ENCODE measurements around the gene LRRIQ3. TPM values are rescaled to one million over a fixed set of nuclear protein-coding genes. Genes with fewer than 3 reads are reported as not detected.

Gene LRRIQ3
- total RNA-seq, 1 experiment from 2014 or later = 0.63 TPM

DNA sequence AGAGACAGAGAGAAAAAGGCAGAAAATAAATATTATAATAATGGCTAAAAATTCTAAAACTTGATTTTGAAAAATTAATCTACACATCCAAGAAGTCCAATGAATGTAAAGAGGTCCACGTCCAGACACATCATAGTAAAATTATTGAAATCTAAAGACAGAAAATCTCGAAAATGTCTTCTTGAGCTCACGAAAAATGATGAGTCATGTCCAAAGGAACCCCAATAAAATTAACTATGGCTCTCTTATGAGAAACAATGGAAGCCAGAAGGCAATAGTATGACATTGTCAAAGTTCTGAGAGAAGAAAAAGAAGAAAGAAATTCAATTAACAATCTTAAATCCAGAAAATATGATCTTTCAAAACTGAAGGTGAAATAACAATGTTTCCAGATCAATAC is 84.6 kb downstream of the LRRIQ3 start:
- no TSS peak for BruUV-seq (replicated peaks)
- no peaks in the 10 kb centered on the region for H3K27me3 Mint-ChIP-seq (ENCODE audit: insufficient read depth, unreplicated experiment)
- no peaks in the 10 kb centered on the region for H3K9me3 Mint-ChIP-seq (ENCODE audit: unreplicated experiment)
- no peak for DNase-seq (ENCODE audit: unreplicated experiment)
- CTCF ChIA-PET = no interaction called here
- intact Hi-C loops (cut with micrococcal nuclease) = no loop called here
- POLR2A ChIA-PET = no interaction called here
- H3K27ac Mint-ChIP-seq (ENCODE audit: low read depth, unreplicated experiment) = no peak overlapping the region
- peaks cover 5% of the 10 kb centered on the region for H3K4me1 Mint-ChIP-seq (ENCODE audit: insufficient read depth, unreplicated experiment)
- H3K4me3 Mint-ChIP-seq (ENCODE audit: unreplicated experiment) = no peak overlapping the region
- TF ChIP-seq, protein P1, sequence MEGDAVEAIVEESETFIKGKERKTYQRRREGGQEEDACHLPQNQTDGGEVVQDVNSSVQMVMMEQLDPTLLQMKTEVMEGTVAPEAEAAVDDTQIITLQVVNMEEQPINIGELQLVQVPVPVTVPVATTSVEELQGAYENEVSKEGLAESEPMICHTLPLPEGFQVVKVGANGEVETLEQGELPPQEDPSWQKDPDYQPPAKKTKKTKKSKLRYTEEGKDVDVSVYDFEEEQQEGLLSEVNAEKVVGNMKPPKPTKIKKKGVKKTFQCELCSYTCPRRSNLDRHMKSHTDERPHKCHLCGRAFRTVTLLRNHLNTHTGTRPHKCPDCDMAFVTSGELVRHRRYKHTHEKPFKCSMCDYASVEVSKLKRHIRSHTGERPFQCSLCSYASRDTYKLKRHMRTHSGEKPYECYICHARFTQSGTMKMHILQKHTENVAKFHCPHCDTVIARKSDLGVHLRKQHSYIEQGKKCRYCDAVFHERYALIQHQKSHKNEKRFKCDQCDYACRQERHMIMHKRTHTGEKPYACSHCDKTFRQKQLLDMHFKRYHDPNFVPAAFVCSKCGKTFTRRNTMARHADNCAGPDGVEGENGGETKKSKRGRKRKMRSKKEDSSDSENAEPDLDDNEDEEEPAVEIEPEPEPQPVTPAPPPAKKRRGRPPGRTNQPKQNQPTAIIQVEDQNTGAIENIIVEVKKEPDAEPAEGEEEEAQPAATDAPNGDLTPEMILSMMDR (IDR thresholded peaks at IDR 0.05; ENCODE audit: unreplicated experiment) = no peak
- H3K36me3 Mint-ChIP-seq (ENCODE audit: insufficient read depth, unreplicated experiment) = no peaks in the 10 kb centered on the region

DNA sequence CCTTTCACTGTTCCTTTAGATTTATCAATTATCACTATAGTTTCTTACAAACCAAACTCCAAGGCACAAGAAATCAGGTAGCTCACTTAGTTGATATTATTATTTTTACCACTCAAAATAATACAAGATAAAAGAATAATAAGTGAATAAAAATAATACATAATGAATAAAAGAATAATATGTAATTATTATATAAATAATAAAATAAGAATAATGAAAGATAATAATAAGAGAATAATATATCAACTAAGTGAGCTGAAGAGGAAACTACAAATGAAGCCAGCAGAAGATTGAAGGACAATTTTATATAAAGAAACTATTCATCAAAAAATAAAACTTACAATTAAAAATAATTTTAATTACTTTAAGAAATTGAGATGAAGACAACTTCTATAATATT is 90.6 kb downstream of the LRRIQ3 start:
- POLR2A ChIA-PET = no interaction called here
- Mint-ChIP-seq H3K36me3 (ENCODE audit: insufficient read depth, unreplicated experiment) (no peaks in the 10 kb centered on the region), H3K27ac (ENCODE audit: low read depth, unreplicated experiment) (no peak overlapping the region), H3K9me3 (ENCODE audit: unreplicated experiment) (no peaks in the 10 kb centered on the region), H3K4me1 (ENCODE audit: insufficient read depth, unreplicated experiment) (no peaks in the 10 kb centered on the region), H3K4me3 (ENCODE audit: unreplicated experiment) (no peak overlapping the region), H3K27me3 (ENCODE audit: insufficient read depth, unreplicated experiment) (no peaks in the 10 kb centered on the region)
- CTCF ChIA-PET = interaction anchor here (0.6 kb wide), 2 partner anchors 267 to 361 kb away, joined by 4 to 5 read pairs; no protein-coding TSS in a partner anchor
- TF ChIP-seq, protein P1 (IDR thresholded peaks at IDR 0.05; ENCODE audit: unreplicated experiment) = no peak
- intact Hi-C loops (cut with micrococcal nuclease) = no loop called here
- DNase-seq (ENCODE audit: unreplicated experiment) = no peak
- no TSS peak for BruUV-seq (replicated peaks)

DNA sequence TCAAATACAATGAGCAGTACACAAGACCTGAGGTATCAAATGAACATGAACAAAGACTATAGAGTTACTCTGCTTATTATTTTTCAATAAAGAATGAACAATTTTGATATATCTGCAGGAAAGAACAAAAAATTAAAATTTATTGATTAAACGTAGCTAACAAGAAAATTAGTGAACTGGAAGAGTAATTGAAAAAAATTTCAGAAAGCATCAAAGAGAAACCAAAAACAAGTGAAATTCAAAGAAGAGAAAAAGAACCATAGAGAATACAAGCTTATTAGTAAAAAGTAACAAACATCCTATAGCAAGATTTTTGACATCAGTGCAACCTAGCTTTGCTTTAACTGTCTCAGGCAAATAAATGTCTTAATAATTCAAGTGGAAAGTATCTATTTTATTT is 106.6 kb downstream of the LRRIQ3 start:
- intact Hi-C loops (cut with micrococcal nuclease) = no loop called here
- H3K27ac Mint-ChIP-seq (ENCODE audit: low read depth, unreplicated experiment) = no peak overlapping the region
- no peak overlapping the region for H3K4me3 Mint-ChIP-seq (ENCODE audit: unreplicated experiment)
- TF ChIP-seq, protein P1 (IDR thresholded peaks at IDR 0.05; ENCODE audit: unreplicated experiment) = no peak
- no peaks in the 10 kb centered on the region for H3K9me3 Mint-ChIP-seq (ENCODE audit: unreplicated experiment)
- no peak for DNase-seq (ENCODE audit: unreplicated experiment)
- no TSS peak for BruUV-seq (replicated peaks)
- no peaks in the 10 kb centered on the region for H3K36me3 Mint-ChIP-seq (ENCODE audit: insufficient read depth, unreplicated experiment)
- H3K4me1 Mint-ChIP-seq (ENCODE audit: insufficient read depth, unreplicated experiment) = no peaks in the 10 kb centered on the region
- POLR2A ChIA-PET = no interaction called here
- no peaks in the 10 kb centered on the region for H3K27me3 Mint-ChIP-seq (ENCODE audit: insufficient read depth, unreplicated experiment)
- CTCF ChIA-PET = no interaction called here

DNA sequence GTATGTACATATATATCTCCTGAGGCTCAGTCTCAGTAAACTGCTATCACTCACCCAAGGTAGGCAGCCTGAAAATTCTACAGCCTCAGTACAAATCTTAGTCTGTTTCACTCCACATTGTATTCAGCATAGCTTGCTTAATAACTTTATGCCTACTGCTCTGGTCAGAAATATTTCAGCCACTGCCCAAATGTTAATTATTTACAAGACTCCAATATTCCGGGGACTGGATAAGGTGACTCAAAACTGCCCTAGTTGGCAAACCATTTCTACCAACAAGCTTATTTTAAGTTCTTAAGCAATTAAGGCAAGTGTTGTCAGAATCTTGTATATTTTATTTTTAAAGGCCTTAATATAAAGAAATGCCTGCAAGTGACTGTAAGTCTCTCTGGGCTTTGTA is 114.8 kb downstream of the LRRIQ3 start:
- H3K27ac Mint-ChIP-seq (ENCODE audit: low read depth, unreplicated experiment) = no peak overlapping the region
- TF ChIP-seq, protein P1 (IDR thresholded peaks at IDR 0.05; ENCODE audit: unreplicated experiment) = no peak
- no peaks in the 10 kb centered on the region for H3K36me3 Mint-ChIP-seq (ENCODE audit: insufficient read depth, unreplicated experiment)
- DNase-seq (ENCODE audit: unreplicated experiment) = no peak
- no TSS peak for BruUV-seq (replicated peaks)
- CTCF ChIA-PET = no interaction called here
- H3K27me3 Mint-ChIP-seq (ENCODE audit: insufficient read depth, unreplicated experiment) = no peaks in the 10 kb centered on the region
- H3K4me1 Mint-ChIP-seq (ENCODE audit: insufficient read depth, unreplicated experiment) = no peaks in the 10 kb centered on the region
- H3K9me3 Mint-ChIP-seq (ENCODE audit: unreplicated experiment) = no peaks in the 10 kb centered on the region
- intact Hi-C loops (cut with micrococcal nuclease) = no loop called here
- POLR2A ChIA-PET = no interaction called here
- no peak overlapping the region for H3K4me3 Mint-ChIP-seq (ENCODE audit: unreplicated experiment)
